ENCODE results near the gene NIPA2.
A peak's percentile ranks its signal among the peaks of the same experiment; 100 is the strongest.

Gene NIPA2

DNA sequence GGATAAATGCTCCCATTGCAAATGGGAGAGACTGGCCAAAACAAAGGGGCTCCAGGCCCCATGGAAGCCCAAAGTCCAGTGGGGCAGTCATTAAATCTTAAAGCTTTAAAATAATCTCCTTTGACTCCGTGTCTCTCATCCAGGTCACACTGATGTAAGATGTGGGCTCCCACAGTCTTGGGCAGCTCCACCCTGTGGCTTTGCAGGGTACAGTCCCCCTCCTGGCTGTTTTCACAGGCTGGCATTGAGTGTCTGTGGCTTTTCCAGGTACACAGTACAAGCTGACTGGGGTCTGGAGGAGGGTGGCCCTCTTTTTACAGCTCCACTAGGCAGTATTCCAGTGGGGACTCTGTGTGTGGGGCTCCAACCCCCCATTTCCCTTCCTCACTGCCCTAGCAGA is 45.9 kb downstream of the NIPA2 start:
- Histone ChIP-seq H3K27me3 (replicated peaks) (no peaks in the 10 kb centered on the region), H3K36me3 (replicated peaks) (peaks cover 22% of the 10 kb centered on the region), H3K4me3 (ENCODE audit: low read depth, low read length) (no peak overlapping the region), H3K27ac (no peak overlapping the region)
- TF ChIP-seq CTCF (IDR thresholded peaks at IDR 0.05; ENCODE audit: low read depth, low read length, missing control alignments) = peak; percentile 35
- DNase-seq = no peak
- in situ Hi-C loops (cut with HindIII; ENCODE audit: low pct_ligation_motif_present, low sequenced_read_pairs) = no loop called here

GRCh38 chr15:22885120-22885519 is 46.7 kb downstream of the NIPA2 start:
- Histone ChIP-seq H3K27me3 (replicated peaks) (no peaks in the 10 kb centered on the region), H3K4me3 (ENCODE audit: low read depth, low read length) (no peak overlapping the region), H3K36me3 (replicated peaks) (peaks cover 21% of the 10 kb centered on the region), H3K27ac (no peak overlapping the region)
- no peak for TF ChIP-seq CTCF (IDR thresholded peaks at IDR 0.05; ENCODE audit: low read depth, low read length, missing control alignments)
- in situ Hi-C loops (cut with HindIII; ENCODE audit: low pct_ligation_motif_present, low sequenced_read_pairs) = no loop called here
- DNase-seq = no peak

- peaks cover 15% of the 10 kb centered on the region for H3K36me3 ChIP-seq (replicated peaks)
- no peak overlapping the region for H3K4me3 ChIP-seq (ENCODE audit: low read depth, low read length)
- no peaks in the 10 kb centered on the region for H3K27me3 ChIP-seq (replicated peaks)
- no peak for TF ChIP-seq CTCF (IDR thresholded peaks at IDR 0.05; ENCODE audit: low read depth, low read length, missing control alignments)
- H3K27ac ChIP-seq = peak overlapping the region; percentile 90
- DNase-seq = peak; percentile 91
- in situ Hi-C loops (cut with HindIII; ENCODE audit: low pct_ligation_motif_present, low sequenced_read_pairs) = no loop called here
Observed at GRCh38 chr15:22887157-22887951, 48.9 kb downstream of the NIPA2 start.

DNA sequence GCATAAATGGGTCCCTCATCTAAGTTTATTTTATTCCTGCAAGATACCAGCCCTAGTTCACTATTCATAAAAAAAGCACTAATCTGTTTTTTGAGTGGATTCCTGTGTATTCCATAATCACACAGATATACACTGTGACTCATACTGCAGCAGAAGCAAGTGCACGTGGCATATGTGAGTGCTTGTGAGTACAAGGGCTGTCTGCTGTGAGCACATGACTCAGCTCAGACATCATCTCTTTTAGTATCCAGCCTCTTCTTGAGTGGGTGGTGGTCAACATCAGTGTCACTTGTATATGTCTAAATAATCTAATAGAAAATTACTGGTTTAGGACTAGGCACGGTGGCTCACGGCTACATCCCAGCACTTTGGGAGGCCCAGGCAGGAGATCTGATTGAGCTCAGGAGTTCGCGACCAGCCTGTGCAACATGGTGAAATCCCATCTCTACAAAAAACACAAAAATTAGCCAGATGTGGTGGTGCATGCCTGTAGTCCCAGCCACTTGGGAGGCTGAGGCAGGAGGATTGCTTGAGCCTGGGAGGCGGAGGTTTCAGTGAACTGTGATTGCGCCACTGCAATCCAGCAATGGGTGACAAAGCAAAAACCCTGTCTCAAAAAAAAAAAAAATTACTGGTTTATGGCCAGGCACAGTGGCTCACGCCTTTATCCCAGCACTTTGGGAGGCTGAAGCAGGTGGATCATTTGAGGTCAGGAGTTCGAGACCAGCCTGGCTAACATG is 49.8 kb downstream of the NIPA2 start:
- TF ChIP-seq CTCF (IDR thresholded peaks at IDR 0.05; ENCODE audit: low read depth, low read length, missing control alignments) = no peak
- no peak overlapping the region for H3K4me3 ChIP-seq (ENCODE audit: low read depth, low read length)
- H3K27me3 ChIP-seq (replicated peaks) = no peaks in the 10 kb centered on the region
- in situ Hi-C loops (cut with HindIII; ENCODE audit: low pct_ligation_motif_present, low sequenced_read_pairs) = no loop called here
- H3K36me3 ChIP-seq (replicated peaks) = peaks cover 12% of the 10 kb centered on the region
- peak; percentile 98 for DNase-seq
- peak overlapping the region; percentile 90 for H3K27ac ChIP-seq

DNA sequence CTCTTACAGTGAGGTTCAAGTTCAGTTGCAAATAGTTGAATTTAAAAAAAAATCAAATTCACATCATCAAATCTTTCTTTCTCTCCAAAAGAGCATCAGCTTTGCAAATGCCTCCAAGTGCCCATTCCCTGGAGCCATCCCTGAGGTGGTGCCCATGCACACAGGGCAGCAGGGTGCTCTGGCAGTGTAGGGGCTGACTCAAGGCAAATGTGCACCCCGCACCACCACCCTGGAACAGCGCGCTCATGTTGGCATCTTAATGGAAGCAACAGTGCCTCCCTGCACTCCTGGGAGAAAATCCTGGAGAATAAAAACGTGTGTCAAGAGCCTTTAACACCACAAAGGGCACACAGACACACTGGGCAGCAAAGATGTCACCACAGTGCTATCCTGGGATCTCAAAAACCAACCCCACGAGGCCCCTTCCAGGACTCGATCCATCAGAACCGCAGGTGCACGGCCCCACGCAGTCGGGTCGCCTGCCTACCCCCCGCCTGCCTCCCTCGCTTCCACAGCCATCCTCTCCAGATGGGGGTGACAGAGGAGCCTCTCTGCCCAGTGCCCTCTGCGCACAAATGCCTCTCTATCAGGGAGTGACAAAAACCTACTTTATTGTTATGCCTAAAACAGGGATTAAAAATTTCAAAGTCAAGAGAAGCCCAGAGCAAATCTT is 50.8 kb downstream of the NIPA2 start:
- no peak for TF ChIP-seq CTCF (IDR thresholded peaks at IDR 0.05; ENCODE audit: low read depth, low read length, missing control alignments)
- DNase-seq = no peak
- Histone ChIP-seq H3K27me3 (replicated peaks) (no peaks in the 10 kb centered on the region), H3K27ac (no peak overlapping the region), H3K4me3 (ENCODE audit: low read depth, low read length) (no peak overlapping the region), H3K36me3 (replicated peaks) (peaks cover 16% of the 10 kb centered on the region)
- in situ Hi-C loops (cut with HindIII; ENCODE audit: low pct_ligation_motif_present, low sequenced_read_pairs) = no loop called here
